Colon (tissue), 2 donors: ENCODE results near the gene FGF13.

Experiments
- FAIRE-seq: peaks from 2 replicates; lab custom pipeline; 2012; peaks lifted over from hg19 to GRCh38; lab: Jason Lieb, UNC
- donor health status: control.
- donor health status: control.

Gene FGF13

DNA sequence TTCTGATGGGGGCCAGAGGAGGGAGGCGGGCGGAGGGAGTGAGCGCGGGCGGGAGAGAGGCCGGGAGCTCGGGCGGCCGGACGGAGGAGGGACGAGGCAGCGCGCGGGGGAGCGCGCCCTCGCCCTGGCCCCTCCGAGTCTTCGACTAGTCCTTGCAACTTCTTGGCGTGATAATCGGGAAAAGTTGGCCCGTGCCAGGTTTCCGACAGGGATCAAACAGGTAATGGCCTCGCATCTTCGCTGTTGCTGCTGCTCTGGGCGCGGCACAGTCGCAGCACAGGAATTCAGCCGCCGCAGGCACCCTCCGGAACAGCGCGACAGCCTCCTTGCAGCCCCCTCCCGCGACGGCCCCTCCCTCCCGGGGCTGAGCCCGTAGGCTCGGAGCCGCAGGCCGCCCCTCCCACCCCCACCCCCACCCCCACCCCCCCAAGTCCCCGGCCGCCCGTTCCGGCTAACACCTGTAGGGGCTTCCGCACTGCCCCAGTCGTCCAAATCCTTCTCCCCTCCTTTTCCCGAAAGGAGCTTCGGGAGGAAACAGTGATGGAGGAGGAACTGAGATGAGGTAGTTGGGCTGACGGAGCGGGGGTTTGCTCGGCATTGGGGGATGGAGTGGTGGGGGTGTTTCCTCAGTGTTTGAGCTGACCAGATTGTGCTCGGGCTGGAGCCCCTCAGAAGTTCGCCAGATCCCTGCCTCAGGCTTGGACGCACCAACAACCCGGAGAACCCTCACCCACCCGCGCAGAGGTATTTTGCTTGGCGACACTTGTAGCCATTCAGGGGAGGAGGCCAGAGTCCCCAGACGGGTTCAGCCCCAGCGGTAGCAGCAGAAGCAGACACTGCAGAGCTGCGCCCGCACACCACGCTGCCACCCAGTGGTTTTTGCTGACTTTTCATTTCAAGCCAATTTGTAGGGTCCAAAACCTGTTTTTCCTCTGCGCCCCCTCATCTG lies at the start of gene FGF13:
TSS of gene FGF13 (minus strand) at position 319 of the 949 bp plus-strand sequence. CDS start 714 bp downstream, outside the sequence.
- FAIRE-seq: no peak

DNA sequence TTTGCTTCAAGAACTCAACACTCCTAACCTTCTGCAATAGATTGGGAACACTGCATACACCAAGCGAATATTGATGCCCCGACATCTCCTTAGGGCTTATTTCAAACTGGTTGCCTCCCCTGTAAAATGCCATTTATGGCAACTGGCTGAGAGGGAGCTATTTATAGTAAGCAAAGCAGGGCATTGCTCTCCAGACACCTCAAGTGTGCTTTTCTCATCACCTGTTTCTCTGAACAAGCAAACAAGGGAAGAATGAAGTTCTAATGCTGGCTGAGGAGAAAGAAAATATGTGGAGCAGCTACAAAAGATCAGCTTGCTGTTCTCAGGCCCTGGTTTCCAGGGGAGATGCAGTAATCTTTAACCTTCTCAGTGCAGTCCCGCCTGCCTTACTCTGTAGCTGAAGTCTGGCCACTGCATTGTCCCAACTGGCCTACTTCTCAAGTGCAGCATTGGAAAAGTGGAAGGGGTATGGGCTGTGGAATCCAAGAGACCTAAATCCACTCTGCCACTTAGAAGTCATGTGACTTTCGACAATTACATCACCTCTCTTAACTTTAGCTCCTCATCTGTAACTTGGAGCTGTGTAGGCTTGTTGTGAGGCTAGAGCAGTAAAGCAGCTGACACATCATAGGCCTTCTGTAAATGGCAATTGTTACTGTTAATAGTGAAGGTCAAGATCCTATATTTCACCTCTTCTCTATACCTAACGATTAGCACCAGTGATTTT lies 47.9 kb upstream of the FGF13 start:
- no peak for FAIRE-seq

DNA sequence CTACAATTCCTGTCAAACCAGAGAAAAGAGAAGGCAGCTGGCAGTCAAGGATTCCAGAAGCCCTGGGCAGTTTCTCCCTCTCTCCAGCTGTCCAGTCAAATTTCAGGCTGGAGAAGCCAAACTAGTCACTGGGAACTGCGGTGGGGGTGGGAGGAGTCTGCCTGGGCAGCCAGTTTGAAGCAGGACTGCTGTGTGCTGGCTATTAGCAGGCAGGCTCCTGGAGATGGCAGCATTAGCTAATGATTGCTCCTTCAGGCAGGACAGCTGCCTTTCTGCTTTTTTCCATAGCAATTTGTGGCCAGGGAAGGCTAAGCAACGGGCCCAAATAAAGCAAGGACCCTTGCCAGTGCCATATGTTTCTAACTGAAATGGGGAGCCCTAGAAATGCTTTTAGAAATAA lies 44.7 kb upstream of the FGF13 start:
- no peak for FAIRE-seq

DNA sequence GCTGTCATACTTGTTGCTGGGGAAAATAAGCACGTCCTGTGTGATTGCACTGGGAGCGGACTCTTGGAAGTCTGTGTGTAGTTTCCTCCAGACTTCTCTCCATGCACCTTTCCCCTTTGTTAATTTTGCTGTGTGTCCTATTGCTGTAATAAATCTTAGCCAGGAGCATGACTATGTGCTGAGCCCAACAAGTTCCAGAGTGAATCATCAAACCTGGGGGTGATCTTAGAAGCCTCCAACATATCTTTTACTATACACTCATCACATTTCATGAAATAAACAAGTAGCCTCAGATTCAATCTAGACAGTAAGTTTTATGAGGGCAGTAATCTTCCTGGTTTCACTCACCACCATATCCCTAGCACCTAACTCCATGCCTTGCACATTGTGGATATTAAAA lies 43.3 kb upstream of the FGF13 start:
- no peak for FAIRE-seq

DNA sequence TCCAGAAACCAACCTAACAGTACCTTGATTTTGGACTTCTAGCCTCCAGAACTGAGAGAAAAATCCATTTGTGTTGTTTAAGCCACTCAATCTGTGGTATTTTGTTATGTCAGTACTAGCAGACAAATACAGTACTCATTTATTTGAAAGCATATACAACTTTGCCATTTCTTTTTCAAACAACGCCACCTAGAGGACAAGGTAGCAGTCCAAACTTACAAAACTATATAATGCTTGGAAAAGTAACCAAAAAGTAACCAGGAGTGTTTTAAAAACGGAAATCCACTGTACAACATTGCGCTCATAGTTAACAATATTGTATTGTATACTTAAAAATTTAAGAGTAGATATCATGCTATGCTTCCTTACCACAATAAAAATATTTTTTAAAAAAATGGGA lies 37.0 kb upstream of the FGF13 start:
- peak; percentile 55 for FAIRE-seq

DNA sequence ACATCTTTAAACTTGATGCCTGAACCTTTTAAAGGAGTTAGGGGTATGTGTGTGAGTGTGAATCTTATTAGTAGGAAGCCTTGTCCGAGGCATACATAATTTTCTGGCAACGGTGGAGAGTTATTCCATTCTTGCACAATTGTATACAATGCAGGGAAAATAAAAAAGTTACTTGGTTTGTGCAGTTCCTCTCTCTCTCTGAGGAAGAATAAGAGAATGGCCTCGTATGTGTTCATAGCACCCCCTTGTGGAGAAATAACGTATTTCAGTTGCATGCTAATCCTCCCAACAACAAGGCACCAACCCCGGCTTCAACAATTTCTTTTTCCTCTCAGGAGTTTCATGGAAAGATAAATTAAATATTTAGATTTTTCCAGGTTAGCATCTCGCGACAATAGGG lies 33.7 kb upstream of the FGF13 start:
- FAIRE-seq: peak; percentile 84

DNA sequence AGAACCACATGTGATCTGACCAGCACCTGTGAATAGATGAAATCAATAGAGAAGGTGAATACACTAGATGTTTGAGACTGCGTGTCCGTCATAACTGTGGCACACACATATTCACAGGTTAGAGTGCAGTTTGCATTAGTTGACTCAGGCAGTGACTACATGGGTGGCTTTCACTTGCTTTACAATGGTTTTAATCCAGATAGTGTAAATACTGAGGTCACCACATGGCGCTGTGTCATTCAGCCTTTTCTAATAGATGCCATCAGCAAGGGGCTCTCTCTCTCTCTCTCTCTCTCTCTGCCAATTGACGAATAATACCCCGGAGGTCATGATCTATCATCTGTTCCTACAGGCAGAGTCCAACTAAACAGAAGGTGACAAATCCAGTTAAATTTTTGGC lies 30.7 kb upstream of the FGF13 start:
- FAIRE-seq: no peak

DNA sequence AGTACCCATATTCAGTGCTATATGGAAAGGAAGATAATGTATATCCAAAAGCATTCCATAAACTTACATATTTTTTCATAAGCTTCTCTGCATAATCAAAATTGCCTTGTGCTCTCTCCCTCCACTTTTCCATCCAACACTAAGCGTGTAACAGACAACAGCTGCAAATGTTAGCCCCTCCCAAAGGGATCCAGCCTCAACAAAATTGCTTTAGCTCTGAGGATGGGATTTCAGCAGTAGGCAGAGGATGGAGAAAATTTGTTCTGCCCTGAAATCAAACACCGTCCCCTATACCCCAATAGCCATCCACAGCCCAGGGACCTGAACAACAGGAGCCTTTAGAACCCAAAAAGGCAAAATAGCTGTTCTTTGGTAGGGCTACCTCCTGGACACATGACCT lies 28.8 kb upstream of the FGF13 start:
- FAIRE-seq: no peak

DNA sequence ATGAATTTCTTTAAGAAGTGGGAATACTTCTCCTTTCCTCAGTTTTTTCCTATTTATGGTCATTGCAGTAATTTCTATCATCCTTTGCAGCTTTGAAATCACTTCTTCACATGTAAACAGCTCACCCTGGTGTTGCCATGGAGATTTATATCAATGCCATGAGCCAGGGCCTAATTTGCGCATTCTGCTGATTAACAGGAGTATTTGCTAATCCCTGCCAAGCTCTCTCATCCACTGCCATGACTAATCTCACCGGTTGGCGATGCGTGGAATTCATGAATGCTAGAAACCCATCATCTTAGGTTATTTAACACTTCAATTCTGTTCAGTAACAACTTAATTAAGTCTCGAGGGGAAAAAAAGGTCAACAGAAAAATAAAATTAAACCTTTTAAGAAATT lies 11.8 kb upstream of the FGF13 start:
- no peak for FAIRE-seq

DNA sequence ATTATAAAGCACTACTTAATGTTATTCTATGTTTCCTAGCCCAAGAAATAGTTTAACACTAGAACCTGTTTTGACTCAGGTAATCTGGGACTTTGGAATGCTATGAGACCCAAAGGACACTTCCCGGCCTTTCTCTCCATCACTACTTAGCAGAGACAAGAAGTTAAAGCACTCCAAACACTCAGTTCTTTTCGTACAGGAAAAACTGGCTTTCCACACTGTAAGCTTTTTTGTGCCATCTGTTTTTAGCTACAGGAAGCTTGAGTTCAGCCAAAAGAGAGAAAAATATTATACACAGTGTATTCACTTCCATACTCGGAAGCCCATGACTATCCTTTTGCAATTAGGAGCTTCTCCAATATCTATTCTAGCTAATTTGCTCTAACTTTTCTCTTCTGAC lies 7.9 kb upstream of the FGF13 start:
- no peak for FAIRE-seq

DNA sequence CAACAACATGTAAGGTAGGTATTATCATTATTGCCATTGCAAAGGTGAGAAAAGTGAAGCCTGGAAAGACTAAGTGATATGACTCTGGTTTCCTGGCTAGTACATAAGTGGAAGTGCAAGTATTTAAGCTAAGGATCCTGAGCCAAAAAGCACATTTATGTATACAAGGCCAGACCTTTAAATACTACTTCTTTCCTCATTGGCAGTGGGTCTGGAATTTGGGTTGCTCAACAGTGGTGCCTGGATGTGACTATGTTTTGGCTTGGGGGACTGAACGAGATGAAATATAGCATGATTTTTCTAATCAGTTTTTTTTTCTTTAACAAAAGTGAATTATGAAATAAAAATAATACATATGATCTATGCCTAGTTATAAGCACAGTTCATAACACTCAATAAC lies 7.4 kb upstream of the FGF13 start:
- no peak for FAIRE-seq

DNA sequence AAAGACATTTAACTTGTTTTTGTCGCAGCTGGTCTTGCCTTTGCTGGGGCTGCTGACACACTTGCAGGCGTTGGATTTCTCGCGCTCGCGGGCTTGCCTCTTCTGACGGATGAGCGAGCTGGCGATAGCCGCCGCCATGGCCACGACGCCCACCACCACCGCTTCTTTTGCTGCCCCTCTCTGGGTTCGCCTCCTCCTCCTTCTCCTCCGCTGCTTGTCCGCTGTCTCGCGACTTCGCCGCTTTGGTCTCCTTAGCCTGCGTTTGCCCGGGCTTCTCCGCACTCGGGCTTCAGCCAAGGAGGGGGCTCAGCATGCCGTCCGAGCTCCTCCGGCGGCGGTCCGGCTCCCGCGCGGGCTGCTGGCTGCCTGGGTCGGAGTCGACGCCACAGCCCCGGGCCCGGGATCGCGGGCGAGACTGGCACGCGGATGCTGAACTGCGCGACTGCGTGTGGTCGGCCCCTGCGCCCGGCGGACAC lies 613 bp downstream of the FGF13 start:
- FAIRE-seq: no peak

DNA sequence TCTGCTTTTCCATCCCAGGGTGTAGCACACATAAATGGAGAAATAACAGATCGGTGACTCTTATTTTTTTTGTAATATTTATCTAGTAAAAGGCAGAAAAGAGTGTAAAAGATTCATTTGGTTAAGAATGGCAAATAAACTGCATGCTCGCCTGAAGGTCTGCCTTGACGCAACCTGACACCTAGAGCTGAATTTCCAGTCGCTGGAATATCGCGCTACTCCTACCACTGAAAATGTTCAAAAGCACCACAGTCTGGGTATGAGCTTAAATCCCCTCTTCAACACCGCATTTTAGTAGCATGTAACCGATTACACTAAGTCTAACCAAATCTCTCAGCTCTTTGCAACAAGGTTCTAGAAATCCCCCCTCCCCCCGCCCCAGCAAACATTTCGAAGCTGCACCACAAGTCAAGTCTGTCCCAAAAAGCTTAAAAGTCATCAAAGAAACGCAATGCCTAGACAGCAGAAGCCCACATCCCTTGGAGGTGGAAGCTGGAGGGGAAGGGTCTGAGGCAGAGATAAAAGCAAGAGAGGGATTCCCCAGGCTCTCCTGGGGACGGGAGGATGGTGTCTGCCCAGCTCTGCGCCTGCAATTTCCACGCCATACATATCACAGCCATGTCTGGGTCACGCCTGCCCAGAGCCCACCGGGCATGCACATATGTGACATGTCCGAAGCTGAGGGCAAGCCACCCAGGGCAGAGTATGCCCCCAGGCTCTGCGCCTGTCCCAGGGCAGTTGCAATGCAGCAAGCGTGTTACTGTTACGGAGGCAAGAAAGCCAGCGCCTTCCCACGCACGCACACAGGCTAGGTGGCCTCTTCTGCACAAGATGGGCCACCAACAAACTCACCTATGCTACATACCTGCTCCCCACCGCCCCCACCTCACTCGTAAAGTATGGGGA lies 1.4 kb downstream of the FGF13 start:
- FAIRE-seq: no peak

DNA sequence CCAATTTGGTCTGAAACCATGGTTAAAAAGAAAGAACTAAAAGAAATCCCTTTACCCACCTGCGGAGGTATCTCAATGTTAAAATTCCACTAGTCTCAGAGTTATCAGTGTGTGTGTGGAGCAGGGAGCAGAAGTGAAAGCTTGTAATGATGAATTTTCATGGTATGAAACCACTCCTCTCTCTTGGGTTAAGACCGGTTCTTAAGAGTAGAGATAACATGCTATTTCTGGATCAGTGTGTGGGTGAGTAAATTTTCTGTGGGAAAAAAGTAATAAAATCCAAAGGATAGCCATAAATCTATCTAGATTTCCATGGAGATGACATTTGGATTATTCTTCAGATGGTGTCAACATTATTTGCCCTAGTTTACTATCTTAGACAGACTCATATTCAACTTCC lies 3.2 kb downstream of the FGF13 start:
- no peak for FAIRE-seq

DNA sequence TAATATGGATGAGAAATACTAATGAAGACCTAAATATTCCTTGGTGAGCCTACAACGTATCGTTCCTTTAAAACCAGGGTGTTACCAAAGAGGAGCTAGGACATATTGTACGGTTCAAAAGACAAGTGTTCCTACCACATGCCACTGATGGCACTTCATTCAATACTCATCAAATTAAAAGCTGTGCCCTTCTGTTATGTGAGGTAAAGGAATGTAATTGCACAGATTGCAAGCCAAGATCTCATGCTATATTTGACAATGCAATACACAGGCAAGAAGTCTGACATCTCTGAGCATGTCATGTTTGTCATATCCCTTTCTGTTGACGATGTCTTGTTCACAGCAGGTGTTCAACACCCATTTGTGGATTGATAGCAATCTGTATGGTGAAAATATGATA lies 6.9 kb downstream of the FGF13 start:
- no peak for FAIRE-seq

DNA sequence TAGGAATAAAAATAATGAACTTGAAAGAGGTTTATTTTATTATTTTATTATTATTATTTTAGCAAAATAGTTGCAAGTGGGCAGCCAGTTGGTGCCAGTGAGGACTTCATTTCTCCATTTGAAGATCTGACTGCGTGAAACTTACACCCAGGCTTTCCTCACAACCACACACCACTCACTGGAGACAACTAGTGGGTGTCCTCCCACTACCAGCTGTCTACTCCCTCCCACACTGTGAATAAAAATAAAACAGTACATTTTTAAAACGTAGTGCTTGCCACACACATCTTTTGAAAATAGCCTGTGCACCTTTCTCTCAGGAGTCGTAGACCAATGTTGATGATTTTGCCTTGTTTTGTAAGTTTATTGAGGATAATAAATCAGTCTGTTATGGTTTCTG lies 7.4 kb downstream of the FGF13 start:
- FAIRE-seq: no peak

DNA sequence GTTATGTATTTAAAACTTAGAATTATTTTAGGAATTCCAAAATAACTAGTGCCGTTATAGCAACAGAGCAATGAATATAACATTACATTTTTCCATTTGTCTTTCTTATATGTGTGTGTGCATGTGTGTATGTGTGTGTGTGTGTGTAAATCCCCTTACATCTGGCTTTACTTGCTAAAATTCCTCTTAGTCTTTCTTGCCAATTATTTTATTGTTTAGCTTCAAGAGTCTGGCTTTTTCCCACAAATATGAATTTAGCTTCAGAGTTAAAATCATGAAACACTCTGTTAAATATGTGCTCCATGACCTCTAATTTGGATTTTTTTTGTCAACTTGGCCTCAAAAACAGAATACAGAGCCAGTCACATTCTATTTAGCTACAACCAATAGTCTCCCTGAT lies 18.9 kb downstream of the FGF13 start:
- FAIRE-seq: no peak

DNA sequence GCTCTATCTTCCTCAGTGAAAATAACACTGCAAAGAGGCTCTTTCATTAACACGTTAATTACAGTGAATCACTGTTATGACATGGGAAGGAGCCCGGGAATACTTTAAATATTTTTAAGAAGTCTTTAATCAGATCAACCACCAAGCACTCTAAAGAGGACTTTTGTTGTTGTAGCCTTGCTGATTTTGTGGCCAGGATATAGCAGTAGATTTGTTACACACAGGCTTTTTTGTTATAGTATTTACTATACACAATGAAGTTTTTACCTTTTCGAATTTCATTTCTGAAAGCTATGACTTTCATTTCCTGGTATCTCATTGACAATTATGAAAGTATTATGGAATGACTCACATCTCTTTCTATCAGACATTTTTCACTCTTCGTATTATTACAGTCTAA lies 20.3 kb downstream of the FGF13 start:
- FAIRE-seq: peak; percentile 84

DNA sequence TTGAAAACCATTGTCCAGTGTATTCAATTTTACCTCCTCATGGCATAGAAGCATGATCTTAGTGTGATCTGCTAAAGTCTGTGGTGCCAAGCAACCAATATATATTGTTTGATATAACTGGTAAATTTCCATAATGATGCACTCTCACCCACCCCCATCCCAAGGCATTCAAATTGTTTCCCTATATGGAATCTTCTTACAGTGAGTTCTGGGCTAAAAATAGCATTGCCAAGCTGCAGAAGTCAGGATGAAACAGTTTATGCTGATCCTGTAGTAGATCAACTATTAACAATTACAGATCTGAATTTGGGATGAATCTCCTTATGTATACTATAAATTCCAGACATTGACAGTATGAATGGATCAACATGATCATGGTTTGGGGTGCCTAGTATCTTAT lies 20.9 kb downstream of the FGF13 start:
- FAIRE-seq: no peak

DNA sequence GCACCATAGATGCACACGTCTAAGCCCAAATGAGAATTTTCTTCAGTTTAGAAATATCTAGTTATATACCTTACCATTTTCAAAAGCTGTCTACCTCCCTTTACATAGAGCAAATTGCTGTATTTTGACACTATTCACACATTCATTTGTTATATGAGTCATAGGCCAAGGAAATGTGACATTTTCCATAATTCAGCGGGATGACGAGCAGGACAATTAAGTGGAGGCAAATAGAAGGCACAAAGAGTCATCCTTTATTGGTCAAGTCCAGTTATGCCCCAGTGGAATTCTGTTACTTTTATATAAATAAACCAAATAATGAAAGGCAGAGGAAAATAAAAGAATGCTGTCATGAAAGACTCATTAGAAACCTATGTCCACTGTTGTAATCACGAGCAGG lies 27.9 kb downstream of the FGF13 start:
- FAIRE-seq: no peak

DNA sequence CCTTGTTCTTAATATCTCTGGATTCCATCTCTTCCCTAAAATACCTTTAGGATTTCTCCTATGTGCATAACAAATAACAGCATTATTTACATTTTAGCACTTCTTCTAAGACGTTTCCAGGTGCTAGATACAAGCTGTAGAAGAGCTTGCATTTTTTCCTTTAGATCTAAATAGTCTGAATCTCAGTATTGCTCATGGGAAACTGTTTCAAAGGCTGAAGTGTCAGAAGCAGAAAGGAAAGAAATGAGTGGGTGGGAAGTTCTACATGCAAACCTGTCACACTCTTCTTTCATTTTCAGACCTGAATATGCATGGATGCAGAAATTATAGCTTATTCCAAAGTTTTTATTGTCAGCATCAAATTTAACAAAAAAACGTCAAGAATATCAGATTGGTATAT lies 41.8 kb downstream of the FGF13 start:
- FAIRE-seq: no peak

DNA sequence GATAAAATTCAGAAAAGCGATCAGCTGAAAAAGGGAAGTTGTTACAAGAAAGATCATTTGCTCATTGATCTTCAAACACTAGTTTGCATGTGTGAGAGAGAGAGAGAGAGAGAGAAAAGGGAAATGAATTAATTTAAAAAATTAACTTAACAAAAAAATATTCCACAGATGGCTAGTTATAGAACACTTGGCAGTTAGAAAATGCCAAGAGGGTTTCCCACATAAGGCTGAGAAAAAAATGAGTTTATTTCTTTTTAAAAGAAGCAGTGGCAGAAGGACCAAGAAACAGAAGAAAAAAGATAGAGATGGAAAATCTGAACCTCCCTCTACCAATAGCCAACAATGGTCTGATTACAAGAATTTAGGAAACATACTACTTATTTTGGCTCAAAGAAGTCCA lies 47.1 kb downstream of the FGF13 start:
- peak; percentile 72 for FAIRE-seq
